ENCODE results near the gene ST3GAL4.

ST3GAL4 gene

GRCh38 chr11:126422446-126422845 is 67.0 kb downstream of the ST3GAL4 start:
- H3K4me3 ChIP-seq (replicated peaks; ENCODE audit: low read depth, low read length), result no peak overlapping the region
- TF ChIP-seq CTCF (IDR thresholded peaks at IDR 0.05; ENCODE audit: low read depth, low read length, missing control alignments), result no peak
- DNase-seq (ENCODE audit: extremely low read depth, low read depth), result no peak

- no peak for DNase-seq (ENCODE audit: extremely low read depth, low read depth)
- no peak for TF ChIP-seq CTCF (IDR thresholded peaks at IDR 0.05; ENCODE audit: low read depth, low read length, missing control alignments)
- no peak overlapping the region for H3K4me3 ChIP-seq (replicated peaks; ENCODE audit: low read depth, low read length)
These were observed 67.7 kb downstream of the ST3GAL4 start for GRCh38 chr11:126423154-126423553.

- no peak for TF ChIP-seq CTCF (IDR thresholded peaks at IDR 0.05; ENCODE audit: low read depth, low read length, missing control alignments)
- H3K4me3 ChIP-seq (replicated peaks; ENCODE audit: low read depth, low read length), result no peak overlapping the region
- no peak for DNase-seq (ENCODE audit: extremely low read depth, low read depth)
These were observed 68.3 kb downstream of the ST3GAL4 start for GRCh38 chr11:126423743-126424142.

- DNase-seq (ENCODE audit: extremely low read depth, low read depth), result no peak
- TF ChIP-seq CTCF (IDR thresholded peaks at IDR 0.05; ENCODE audit: low read depth, low read length, missing control alignments), result no peak
- no peak overlapping the region for H3K4me3 ChIP-seq (replicated peaks; ENCODE audit: low read depth, low read length)
These were observed 69.1 kb downstream of the ST3GAL4 start for GRCh38 chr11:126424471-126425039.

- DNase-seq (ENCODE audit: extremely low read depth, low read depth), result no peak
- no peak overlapping the region for H3K4me3 ChIP-seq (replicated peaks; ENCODE audit: low read depth, low read length)
- TF ChIP-seq CTCF (IDR thresholded peaks at IDR 0.05; ENCODE audit: low read depth, low read length, missing control alignments), result no peak
These were observed 70.6 kb downstream of the ST3GAL4 start for GRCh38 chr11:126426106-126426505.

- no peak for TF ChIP-seq CTCF (IDR thresholded peaks at IDR 0.05; ENCODE audit: low read depth, low read length, missing control alignments)
- no peak for DNase-seq (ENCODE audit: extremely low read depth, low read depth)
- no peak overlapping the region for H3K4me3 ChIP-seq (replicated peaks; ENCODE audit: low read depth, low read length)
These were observed 71.6 kb downstream of the ST3GAL4 start for GRCh38 chr11:126426820-126427749.

Data from HFF-Myc (cell line).